A549 (cell line): ENCODE data around the gene ZFYVE19.

ENCODE experiments used
- KDM5A ChIP-seq: fragments of 200-600 bp; sonication (generic); IDR thresholded peaks from 2 replicates; pipeline ENCODE4 v1.6.1; 2016; ENCODE audit warnings: antibody characterized with exemption, mild to moderate bottlenecking
- POLR2A ChIP-seq: IDR thresholded peaks from 2 replicates; pipeline ENCODE4 v1.6.1; 2012; ENCODE audit warnings: mild to moderate bottlenecking, low read length
- TF ChIP-seq, protein P1 (sequence below): fragments of >200 bp; sonication (Bioruptor Twin); formaldehyde crosslinking; IDR thresholded peaks from 3 replicates; pipeline ENCODE4 v1.5.1; 2016
- TF ChIP-seq, protein P2 (sequence below): IDR thresholded peaks from 2 replicates; pipeline ENCODE4 v1.6.1; 2012

DNA sequence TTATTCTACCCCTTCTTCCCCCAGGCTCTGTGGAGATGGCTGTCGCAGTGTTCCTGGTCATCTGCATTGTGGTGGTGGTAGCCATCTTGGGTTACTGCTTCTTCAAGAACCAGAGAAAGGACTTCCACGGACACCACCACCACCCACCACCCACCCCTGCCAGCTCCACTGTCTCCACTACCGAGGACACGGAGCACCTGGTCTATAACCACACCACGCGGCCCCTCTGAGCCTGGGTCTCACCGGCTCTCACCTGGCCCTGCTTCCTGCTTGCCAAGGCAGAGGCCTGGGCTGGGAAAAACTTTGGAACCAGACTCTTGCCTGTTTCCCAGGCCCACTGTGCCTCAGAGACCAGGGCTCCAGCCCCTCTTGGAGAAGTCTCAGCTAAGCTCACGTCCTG lies 49.9 kb downstream of the ZFYVE19 start:
- TF ChIP-seq, protein P1, sequence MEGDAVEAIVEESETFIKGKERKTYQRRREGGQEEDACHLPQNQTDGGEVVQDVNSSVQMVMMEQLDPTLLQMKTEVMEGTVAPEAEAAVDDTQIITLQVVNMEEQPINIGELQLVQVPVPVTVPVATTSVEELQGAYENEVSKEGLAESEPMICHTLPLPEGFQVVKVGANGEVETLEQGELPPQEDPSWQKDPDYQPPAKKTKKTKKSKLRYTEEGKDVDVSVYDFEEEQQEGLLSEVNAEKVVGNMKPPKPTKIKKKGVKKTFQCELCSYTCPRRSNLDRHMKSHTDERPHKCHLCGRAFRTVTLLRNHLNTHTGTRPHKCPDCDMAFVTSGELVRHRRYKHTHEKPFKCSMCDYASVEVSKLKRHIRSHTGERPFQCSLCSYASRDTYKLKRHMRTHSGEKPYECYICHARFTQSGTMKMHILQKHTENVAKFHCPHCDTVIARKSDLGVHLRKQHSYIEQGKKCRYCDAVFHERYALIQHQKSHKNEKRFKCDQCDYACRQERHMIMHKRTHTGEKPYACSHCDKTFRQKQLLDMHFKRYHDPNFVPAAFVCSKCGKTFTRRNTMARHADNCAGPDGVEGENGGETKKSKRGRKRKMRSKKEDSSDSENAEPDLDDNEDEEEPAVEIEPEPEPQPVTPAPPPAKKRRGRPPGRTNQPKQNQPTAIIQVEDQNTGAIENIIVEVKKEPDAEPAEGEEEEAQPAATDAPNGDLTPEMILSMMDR, result no peak
- TF ChIP-seq KDM5A, result no peak
- TF ChIP-seq POLR2A, result no peak
- TF ChIP-seq, protein P2, sequence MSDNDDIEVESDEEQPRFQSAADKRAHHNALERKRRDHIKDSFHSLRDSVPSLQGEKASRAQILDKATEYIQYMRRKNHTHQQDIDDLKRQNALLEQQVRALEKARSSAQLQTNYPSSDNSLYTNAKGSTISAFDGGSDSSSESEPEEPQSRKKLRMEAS, result no peak
